Measurements from ENCODE around the gene MAPK6.

- TF ChIP-seq POLR2A (IDR thresholded peaks at IDR 0.05) (no peak), CTCF (IDR thresholded peaks at IDR 0.05) (no peak)
Observed at GRCh38 chr15:52020221-52021085, 1.4 kb downstream of the MAPK6 start.
